ENCODE data around the gene LRCH3. TPM values are rescaled to one million over a fixed set of nuclear protein-coding genes. Genes with fewer than 3 reads are reported as not detected.
"Not testable (repeated sequence)": the region's sequence is repeated elsewhere in the genome, so short reads cannot be mapped to it uniquely, and the experiment has no call there.

Gene LRCH3
- total and polyA plus RNA-seq, 4 donors = 15.4 to 104 (median 47.2) TPM

GRCh38 chr3:197921429-197922275 lies 130.6 kb downstream of the LRCH3 start:
- H3K36me3 ChIP-seq (ENCODE audit: control insufficient read depth in 1 of 2, insufficient read depth in 2 of 2, low read length in 1 of 2); H3K4me3 ChIP-seq (ENCODE audit: low read length in 2 of 2); H3K27me3 ChIP-seq (ENCODE audit: control insufficient read depth in 1 of 2, insufficient read depth in 2 of 2, low read length in 1 of 2); H3K4me1 ChIP-seq (ENCODE audit: control insufficient read depth in 1 of 2, insufficient read depth in 2 of 2, low read length in 2 of 2); intact Hi-C loops (cut with DNase I); DNase-seq; ATAC-seq (ENCODE audit: low FRiP score); H3K27ac ChIP-seq (ENCODE audit: low read depth in 1 of 2, low read length in 2 of 2); H3K9me3 ChIP-seq (ENCODE audit: control insufficient read depth, low read length): not testable (repeated sequence)
- 87 to 95% methylated on average over 22 of the region's 24 CpGs for WGBS, 2 donors

GRCh38 chr3:197926418-197926817 lies 135.4 kb downstream of the LRCH3 start:
- ATAC-seq (ENCODE audit: low FRiP score) = no peak
- H3K9me3 ChIP-seq (ENCODE audit: control insufficient read depth, low read length) = no peaks in the 10 kb centered on the region
- no peak overlapping the region for H3K4me3 ChIP-seq (ENCODE audit: low read length in 2 of 2)
- 55 to 59% methylated on average over 7 of the region's 7 CpGs for WGBS, 2 donors
- DNase-seq = no peak
- intact Hi-C loops (cut with DNase I) = no loop called here
- H3K4me1 ChIP-seq (ENCODE audit: control insufficient read depth in 1 of 2, insufficient read depth in 2 of 2, low read length in 2 of 2) = no peaks in the 10 kb centered on the region
- H3K27me3 ChIP-seq (ENCODE audit: control insufficient read depth in 1 of 2, insufficient read depth in 2 of 2, low read length in 1 of 2) = no peaks in the 10 kb centered on the region
- H3K27ac ChIP-seq (ENCODE audit: low read depth in 1 of 2, low read length in 2 of 2) = no peak overlapping the region
- peaks cover 0 to 2% of the 10 kb centered on the region in 2 donors for H3K36me3 ChIP-seq (ENCODE audit: control insufficient read depth in 1 of 2, insufficient read depth in 2 of 2, low read length in 1 of 2)

GRCh38 chr3:197927578-197927977 lies 136.5 kb downstream of the LRCH3 start:
- H3K4me3 ChIP-seq (ENCODE audit: low read length in 2 of 2); ATAC-seq (ENCODE audit: low FRiP score); H3K4me1 ChIP-seq (ENCODE audit: control insufficient read depth in 1 of 2, insufficient read depth in 2 of 2, low read length in 2 of 2); H3K27ac ChIP-seq (ENCODE audit: low read depth in 1 of 2, low read length in 2 of 2); H3K27me3 ChIP-seq (ENCODE audit: control insufficient read depth in 1 of 2, insufficient read depth in 2 of 2, low read length in 1 of 2); H3K36me3 ChIP-seq (ENCODE audit: control insufficient read depth in 1 of 2, insufficient read depth in 2 of 2, low read length in 1 of 2); H3K9me3 ChIP-seq (ENCODE audit: control insufficient read depth, low read length); intact Hi-C loops (cut with DNase I); DNase-seq: not testable (repeated sequence)
- 91 to 94% methylated on average over 3 of the region's 3 CpGs for WGBS, 2 donors

GRCh38 chr3:197936819-197937384 lies 145.8 kb downstream of the LRCH3 start:
- intact Hi-C loops (cut with DNase I) = no loop called here

More at GRCh38 chr3:197936819-197937384, 145.8 kb downstream of the LRCH3 start:
- no peak for ATAC-seq (ENCODE audit: low FRiP score)
- H3K27me3 ChIP-seq (ENCODE audit: control insufficient read depth in 1 of 2, insufficient read depth in 2 of 2, low read length in 1 of 2) = no peaks in the 10 kb centered on the region
- no peak overlapping the region for H3K27ac ChIP-seq (ENCODE audit: low read depth in 1 of 2, low read length in 2 of 2)
- peaks cover 0 to 4% of the 10 kb centered on the region in 2 donors for H3K36me3 ChIP-seq (ENCODE audit: control insufficient read depth in 1 of 2, insufficient read depth in 2 of 2, low read length in 1 of 2)
- 88 to 90% methylated on average over 15 of the region's 15 CpGs for WGBS, 2 donors
- H3K4me3 ChIP-seq (ENCODE audit: low read length in 2 of 2) = no peak overlapping the region
- no peaks in the 10 kb centered on the region for H3K9me3 ChIP-seq (ENCODE audit: control insufficient read depth, low read length)
- DNase-seq = no peak
- no peaks in the 10 kb centered on the region for H3K4me1 ChIP-seq (ENCODE audit: control insufficient read depth in 1 of 2, insufficient read depth in 2 of 2, low read length in 2 of 2)

Other genes starting within 250 kb of the LRCH3 start
- 1 to 10 TPM; 3.5 to 5.6 TPM for gene BDH1, start 235.3 kb upstream of the LRCH3 start, total RNA-seq
- 10 to 100 TPM in 1 of 2 donors, 1 to 10 TPM in 1; 7.6 to 17.8 TPM for gene BDH1, start 235.3 kb upstream of the LRCH3 start, polyA plus RNA-seq
- gene RUBCN, start 54.4 kb upstream of the LRCH3 start, total RNA-seq = 10 to 100 TPM; 38.2 to 41.1 TPM
- gene RUBCN, start 54.4 kb upstream of the LRCH3 start, polyA plus RNA-seq = 10 to 100 TPM in 1 of 2 donors, 1 to 10 TPM in 1; 6.9 to 14.3 TPM
- 10 to 100 TPM; 55.0 to 58.6 TPM for gene FYTTD1, start 41.4 kb upstream of the LRCH3 start, total RNA-seq
- gene FYTTD1, start 41.4 kb upstream of the LRCH3 start, polyA plus RNA-seq = 10 to 100 TPM; 25.4 to 26.4 TPM
- 100 to 1,000 TPM; 637 to 745 TPM for gene RPL35A, start 158.9 kb downstream of the LRCH3 start, total RNA-seq
- 1,000 to 10,000 TPM; 1,749 to 3,399 TPM for gene RPL35A, start 158.9 kb downstream of the LRCH3 start, polyA plus RNA-seq
- 1 to 10 TPM; 5.1 to 6.4 TPM for gene LMLN, start 169.0 kb downstream of the LRCH3 start, total RNA-seq
- gene LMLN, start 169.0 kb downstream of the LRCH3 start, polyA plus RNA-seq = 1 to 10 TPM in 1 of 2 donors, under 1 TPM in 1; 0.13 to 2.3 TPM

Data from aorta (tissue), 5 donors.